Placental pericyte (primary cell): ENCODE results near the gene CDYL2. TPM values are rescaled to one million over a fixed set of nuclear protein-coding genes. Genes with fewer than 3 reads are reported as not detected.

ENCODE experiments used
- total RNA-seq: library from RNA; depleted of rRNA; stranded (reverse); fragments of >200 nt; gene quantifications from 2 replicates; pipeline ENCODE4 v1.2.3, GENCODE V29; 2012

The CDYL2 gene
- total RNA-seq: 7.7 and 21.2 TPM in 2 replicates

GRCh38 chr16:80804526-80805383 lies at the start of gene CDYL2:
Gene CDYL2 (minus strand): TSS chr16:80804598. CDS start chr16:80804173, 425 bp downstream.

Other genes with a start within 250 kb of the CDYL2 start
- 15.8 and 81.7 TPM in 2 replicates for gene CMC2, start 202.3 kb upstream of the CDYL2 start, total RNA-seq
- gene CENPN, start 202.6 kb upstream of the CDYL2 start, total RNA-seq: 9.6 and 75.3 TPM in 2 replicates
- gene ATMIN, start 231.2 kb upstream of the CDYL2 start, total RNA-seq: 40.5 and 41.6 TPM in 2 replicates